Prostate gland (tissue), 2 donors: ENCODE results near the gene MPHOSPH6.

Experiments used
- POLR2A ChIP-seq: fragments of 450-650 bp; IDR thresholded peaks from one replicate; pipeline ENCODE4 v1.6.1; 2016; ENCODE audit warnings: antibody characterized with exemption, mild to moderate bottlenecking
- POLR2AphosphoS5 ChIP-seq: sonication (generic); formaldehyde crosslinking; IDR thresholded peaks from one replicate; pipeline ENCODE4 v1.6.1; 2017; ENCODE audit warnings: antibody characterized with exemption
- TF ChIP-seq, protein P1 (sequence below), 4 experiments: fragments of 200-600 bp in 2 of 4; fragments of 450-650 bp in 2 of 4; sonication (generic) in 2 of 4; IDR thresholded peaks; 1 replicate in 3 of 4; 2 replicates in 1 of 4; pipeline ENCODE4 v1.5.1; 2016 to 2019; ENCODE audit warnings: antibody characterized with exemption in 4 of 4, mild to moderate bottlenecking in 2 of 4, moderate library complexity in 2 of 4

DNA sequence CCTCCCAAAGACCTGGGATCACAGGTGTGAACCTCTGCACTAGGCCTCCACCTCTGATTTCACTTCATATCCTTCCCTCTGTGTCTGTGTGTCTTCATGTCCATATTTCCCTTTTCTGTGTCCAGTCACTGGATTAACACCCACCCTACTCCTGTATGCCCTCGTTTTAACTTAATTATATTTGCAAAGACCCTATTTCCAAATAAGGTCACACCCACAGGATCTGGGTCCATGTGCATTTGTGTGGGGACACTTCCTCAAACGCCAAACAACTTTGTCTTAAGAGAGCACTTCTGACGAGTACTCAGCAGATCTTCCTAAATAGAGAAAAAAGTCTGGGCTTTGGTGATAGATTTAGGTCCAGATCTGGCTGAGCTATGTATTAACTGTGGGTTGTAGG, 56.3 kb downstream of the MPHOSPH6 start:
- TF ChIP-seq, protein P1, sequence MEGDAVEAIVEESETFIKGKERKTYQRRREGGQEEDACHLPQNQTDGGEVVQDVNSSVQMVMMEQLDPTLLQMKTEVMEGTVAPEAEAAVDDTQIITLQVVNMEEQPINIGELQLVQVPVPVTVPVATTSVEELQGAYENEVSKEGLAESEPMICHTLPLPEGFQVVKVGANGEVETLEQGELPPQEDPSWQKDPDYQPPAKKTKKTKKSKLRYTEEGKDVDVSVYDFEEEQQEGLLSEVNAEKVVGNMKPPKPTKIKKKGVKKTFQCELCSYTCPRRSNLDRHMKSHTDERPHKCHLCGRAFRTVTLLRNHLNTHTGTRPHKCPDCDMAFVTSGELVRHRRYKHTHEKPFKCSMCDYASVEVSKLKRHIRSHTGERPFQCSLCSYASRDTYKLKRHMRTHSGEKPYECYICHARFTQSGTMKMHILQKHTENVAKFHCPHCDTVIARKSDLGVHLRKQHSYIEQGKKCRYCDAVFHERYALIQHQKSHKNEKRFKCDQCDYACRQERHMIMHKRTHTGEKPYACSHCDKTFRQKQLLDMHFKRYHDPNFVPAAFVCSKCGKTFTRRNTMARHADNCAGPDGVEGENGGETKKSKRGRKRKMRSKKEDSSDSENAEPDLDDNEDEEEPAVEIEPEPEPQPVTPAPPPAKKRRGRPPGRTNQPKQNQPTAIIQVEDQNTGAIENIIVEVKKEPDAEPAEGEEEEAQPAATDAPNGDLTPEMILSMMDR (IDR thresholded peaks at IDR 0.05) = no peak
- no peak for TF ChIP-seq POLR2A
- no peak for TF ChIP-seq POLR2AphosphoS5
